Muscle of leg (tissue), 11 donors: ENCODE results near the gene RGMB. TPM values are rescaled to one million over a fixed set of nuclear protein-coding genes. Genes with fewer than 3 reads are reported as not detected.

ENCODE experiments used
- DNase-seq: peaks from one replicate; pipeline ENCODE4 v3.0.0; 2013
- H3K27ac ChIP-seq: one replicate; pipeline ENCODE4 v1.5.1; 2013; ENCODE audit warnings: mild to moderate bottlenecking, low read length, control low read depth
- H3K27me3 ChIP-seq: one replicate; pipeline ENCODE4 v1.6.1; 2013; ENCODE audit warnings: low read length; ENCODE audit not compliant: control insufficient read depth, insufficient read depth
- H3K36me3 ChIP-seq: one replicate; pipeline ENCODE4 v1.6.1; 2013; ENCODE audit warnings: low read length; ENCODE audit not compliant: control insufficient read depth, insufficient read depth
- H3K4me1 ChIP-seq: one replicate; pipeline ENCODE4 v1.6.1; 2013; ENCODE audit warnings: low read length; ENCODE audit not compliant: control insufficient read depth, insufficient read depth
- H3K4me3 ChIP-seq: one replicate; pipeline ENCODE4 v1.5.1; 2013; ENCODE audit warnings: low read length, control low read depth
- H3K9me3 ChIP-seq: replicated peaks from 2 replicates; pipeline ENCODE4 v1.6.1; 2013; ENCODE audit warnings: low read depth, low read length; ENCODE audit not compliant: control insufficient read depth
- WGBS: methylation state at CpG from one replicate; pipeline ENCODE4 v1.1.5; 2013; ENCODE audit warnings: missing lambda C conversion rate; ENCODE audit not compliant: insufficient coverage; 5-methylcytosine and 5-hydroxymethylcytosine counted together
- polyA plus RNA-seq, 8 donors: library from polyadenylated mRNA; unstranded; fragments of 120-200 nt; gene quantifications; one replicate each; pipeline versions ENCODE4 v1.2.1 to v1.2.3, GENCODE V29; 2013; ENCODE audit warnings: inconsistent platforms in 1 of 8, low replicate concordance in 1 of 8; ENCODE audit not compliant: insufficient read length in 8 of 8, insufficient read depth in 1 of 8
- total RNA-seq: library from RNA; stranded (reverse); fragments of 120-200 nt; gene quantifications from one replicate; pipeline ENCODE4 v1.2.4, GENCODE V29; 2013

RGMB gene
- total and polyA plus RNA-seq, 9 donors = 29.5 to 72.0 (median 46.9) TPM

- Histone ChIP-seq H3K36me3 (no peaks in the 10 kb centered on the region), H3K4me1 (peaks cover 2% of the 10 kb centered on the region), H3K27ac (peak overlapping the region; percentile 22), H3K9me3 (no peaks in the 10 kb centered on the region), H3K4me3 (no peak overlapping the region), H3K27me3 (no peaks in the 10 kb centered on the region)
- WGBS = 29% methylated on average over 2 of the region's 6 CpGs
- DNase-seq = peak; percentile 87
Observed at GRCh38 chr5:98763001-98763630, 10.3 kb upstream of the RGMB start.

- Histone ChIP-seq H3K27ac (no peak overlapping the region), H3K27me3 (peaks cover 4% of the 10 kb centered on the region), H3K9me3 (no peaks in the 10 kb centered on the region), H3K4me1 (peaks cover 4% of the 10 kb centered on the region), H3K36me3 (no peaks in the 10 kb centered on the region), H3K4me3 (no peak overlapping the region)
- no peak for DNase-seq
- WGBS = 95% methylated on average over 3 of the region's 4 CpGs
Observed at GRCh38 chr5:98765815-98766214, 7.6 kb upstream of the RGMB start.

- no peak overlapping the region for H3K4me3 ChIP-seq
- H3K27ac ChIP-seq = peak overlapping the region; percentile 8
- peaks cover 4% of the 10 kb centered on the region for H3K27me3 ChIP-seq
- WGBS = 20% methylated on average over 2 of the region's 2 CpGs
- no peaks in the 10 kb centered on the region for H3K36me3 ChIP-seq
- DNase-seq = no peak
- H3K9me3 ChIP-seq = no peaks in the 10 kb centered on the region
- peaks cover 7% of the 10 kb centered on the region for H3K4me1 ChIP-seq
Observed at GRCh38 chr5:98767581-98767980, 5.9 kb upstream of the RGMB start.

GRCh38 chr5:98768160-98768959 lies 5.1 kb upstream of the RGMB start:
- H3K4me1 ChIP-seq = peaks cover 9% of the 10 kb centered on the region
- WGBS = 0% methylated on average over 27 of the region's 34 CpGs
- peaks cover 4% of the 10 kb centered on the region for H3K27me3 ChIP-seq
- peak; percentile 86 for DNase-seq
- no peaks in the 10 kb centered on the region for H3K9me3 ChIP-seq
- H3K4me3 ChIP-seq = peak overlapping the region; percentile 84
- no peaks in the 10 kb centered on the region for H3K36me3 ChIP-seq
- H3K27ac ChIP-seq = peak overlapping the region; percentile 98

- no peaks in the 10 kb centered on the region for H3K9me3 ChIP-seq
- H3K36me3 ChIP-seq = no peaks in the 10 kb centered on the region
- H3K27me3 ChIP-seq = peaks cover 4% of the 10 kb centered on the region
- no peak for DNase-seq
- peak overlapping the region; percentile 84 for H3K4me3 ChIP-seq
- H3K27ac ChIP-seq = peak overlapping the region; percentile 98
- WGBS = 1% methylated on average over 29 of the region's 31 CpGs
- peaks cover 9% of the 10 kb centered on the region for H3K4me1 ChIP-seq
Observed at GRCh38 chr5:98768960-98769209, 4.6 kb upstream of the RGMB start.

- no peaks in the 10 kb centered on the region for H3K9me3 ChIP-seq
- peak overlapping the region; percentile 98 for H3K27ac ChIP-seq
- peak overlapping the region; percentile 84 for H3K4me3 ChIP-seq
- peaks cover 4% of the 10 kb centered on the region for H3K27me3 ChIP-seq
- H3K4me1 ChIP-seq = peaks cover 9% of the 10 kb centered on the region
- H3K36me3 ChIP-seq = no peaks in the 10 kb centered on the region
- under 1% methylated on average over 42 of the region's 55 CpGs for WGBS
- peak; percentile 86 for DNase-seq
Observed at GRCh38 chr5:98769210-98769958, 4.1 kb upstream of the RGMB start.

- Histone ChIP-seq H3K4me1 (peaks cover 9% of the 10 kb centered on the region), H3K9me3 (no peaks in the 10 kb centered on the region), H3K27ac (peak overlapping the region; percentile 98), H3K36me3 (no peaks in the 10 kb centered on the region), H3K4me3 (peak overlapping the region; percentile 84), H3K27me3 (peaks cover 4% of the 10 kb centered on the region)
- DNase-seq = no peak
- 1% methylated on average over 11 of the region's 12 CpGs for WGBS
Observed at GRCh38 chr5:98769959-98770208, 3.6 kb upstream of the RGMB start.

- H3K27ac ChIP-seq = peak overlapping the region; percentile 98
Observed at GRCh38 chr5:98770209-98770910, 3.1 kb upstream of the RGMB start.

GRCh38 chr5:98770911-98771322 lies 2.5 kb upstream of the RGMB start:
- peak; percentile 73 for DNase-seq
- Histone ChIP-seq H3K4me1 (peaks cover 12% of the 10 kb centered on the region), H3K36me3 (no peaks in the 10 kb centered on the region), H3K9me3 (no peaks in the 10 kb centered on the region), H3K4me3 (peak overlapping the region; percentile 84), H3K27ac (peak overlapping the region; percentile 98), H3K27me3 (peaks cover 4% of the 10 kb centered on the region)
- WGBS = 0% methylated on average over 1 of the region's 6 CpGs

More at GRCh38 chr5:98770209-98770910, 3.1 kb upstream of the RGMB start:
- Histone ChIP-seq H3K4me1 (peaks cover 9% of the 10 kb centered on the region), H3K9me3 (no peaks in the 10 kb centered on the region), H3K27me3 (peaks cover 4% of the 10 kb centered on the region), H3K36me3 (no peaks in the 10 kb centered on the region), H3K4me3 (peak overlapping the region; percentile 84)
- WGBS = under 1% methylated on average over 24 of the region's 39 CpGs
- DNase-seq = peak; percentile 91
